Measurements from ENCODE around the gene MAN2B1.

GRCh38 chr19:12705654-12706331, 39.3 kb upstream of the MAN2B1 start:
- TF ChIP-seq POLR2A (IDR thresholded peaks at IDR 0.05) (no peak), CTCF (IDR thresholded peaks at IDR 0.05) (no peak), EP300 (IDR thresholded peaks at IDR 0.05) (no peak)
